IMR-90 (cell line): ENCODE data around the gene TAS2R16. TPM values are rescaled to one million over a fixed set of nuclear protein-coding genes. Genes with fewer than 3 reads are reported as not detected.

ENCODE experiments used
- ATAC-seq: fragments of 200-7000 bp; cut with Tn5 transposase; 2 replicates; pipeline ENCODE4 v1.9.1; 2020; ENCODE audit warnings: low read depth, mild to moderate bottlenecking, moderate library complexity
- BruUV-seq: library from RNA; stranded (reverse); fragments of 400-500 nt; replicated peaks from 2 replicates; lab custom pipeline; 2021; lab: Mats Ljungman, UMichigan
- CTCF ChIA-PET: fragments of 300-600 bp; formaldehyde crosslinking; extraction: SDS; loops from one replicate; lab custom pipeline; 2021; ENCODE audit warnings: antibody characterized with exemption; lab: Yijun Ruan, JAX
- POLR2A ChIA-PET: fragments of 300-600 bp; sonication (Branson Sonifier 250); formaldehyde crosslinking; loops from one replicate; lab custom pipeline; 2022; ENCODE audit warnings: antibody characterized with exemption; ENCODE audit not compliant: unreplicated experiment; lab: Charles Lee
- DNase-seq: peaks from one replicate; pipeline ENCODE4 v3.0.0; 2013
- H2AFZ ChIP-seq: replicated peaks from 2 replicates; pipeline ENCODE3; 2013; ENCODE audit warnings: low read length, mild to moderate bottlenecking; ENCODE audit not compliant: poor library complexity
- H2AK5ac ChIP-seq: 2 replicates; pipeline ENCODE4 v1.6.1; 2013; ENCODE audit warnings: low read depth, low read length, inconsistent platforms
- H2AK9ac ChIP-seq: replicated peaks from 2 replicates; pipeline ENCODE3; 2013; ENCODE audit warnings: mild to moderate bottlenecking, low read depth, low read length, moderate library complexity; ENCODE audit not compliant: poor library complexity
- H2BK120ac ChIP-seq: 2 replicates; pipeline ENCODE4 v1.6.1; 2013; ENCODE audit warnings: low read depth, low read length, inconsistent platforms
- H2BK15ac ChIP-seq: 3 replicates; pipeline ENCODE4 v1.6.1; 2013; ENCODE audit warnings: low read depth, low read length, inconsistent platforms
- H2BK20ac ChIP-seq: 2 replicates; pipeline ENCODE4 v1.6.1; 2013; ENCODE audit warnings: low read depth, mild to moderate bottlenecking, inconsistent platforms, low read length, moderate library complexity
- H2BK5ac ChIP-seq: 2 replicates; pipeline ENCODE4 v1.6.1; 2013; ENCODE audit warnings: mild to moderate bottlenecking, low read depth, low read length, inconsistent platforms; ENCODE audit not compliant: poor library complexity, severe bottlenecking
- H3K14ac ChIP-seq: replicated peaks from 2 replicates; pipeline ENCODE4 v1.6.1; 2013; ENCODE audit warnings: low read depth, low read length, inconsistent platforms
- H3K18ac ChIP-seq: 2 replicates; pipeline ENCODE4 v1.6.1; 2013; ENCODE audit warnings: low read depth, low read length, control low read depth
- H3K23ac ChIP-seq: 2 replicates; pipeline ENCODE4 v1.6.1; 2013; ENCODE audit warnings: low read depth, low read length, inconsistent platforms
- H3K27ac ChIP-seq: 2 replicates; pipeline ENCODE4 v1.5.1; 2013; ENCODE audit warnings: mild to moderate bottlenecking, control low read depth, low read length; ENCODE audit not compliant: insufficient read depth
- H3K27me3 ChIP-seq: 2 replicates; pipeline ENCODE4 v1.6.1; 2013; ENCODE audit warnings: low read length; ENCODE audit not compliant: control insufficient read depth, insufficient read depth
- H3K36me3 ChIP-seq: 2 replicates; pipeline ENCODE4 v1.6.1; 2013; ENCODE audit warnings: low read length, mixed read lengths; ENCODE audit not compliant: control insufficient read depth, insufficient read depth
- H3K4ac ChIP-seq: 2 replicates; pipeline ENCODE4 v1.6.1; 2013; ENCODE audit warnings: low read depth, low read length, inconsistent platforms
- H3K4me1 ChIP-seq: 2 replicates; pipeline ENCODE4 v1.6.1; 2013; ENCODE audit warnings: low read length, mixed read lengths; ENCODE audit not compliant: control insufficient read depth, insufficient read depth
- H3K4me2 ChIP-seq: 2 replicates; pipeline ENCODE4 v1.6.1; 2013; ENCODE audit warnings: low read depth, mild to moderate bottlenecking, control low read depth, low read length, moderate library complexity
- H3K4me3 ChIP-seq: 2 replicates; pipeline ENCODE4 v1.5.1; 2013; ENCODE audit warnings: low read depth, mild to moderate bottlenecking, control low read depth, low read length, moderate library complexity; ENCODE audit not compliant: insufficient read depth
- H3K56ac ChIP-seq: 2 replicates; pipeline ENCODE4 v1.6.1; 2013; ENCODE audit warnings: low read length, inconsistent platforms; ENCODE audit not compliant: insufficient read depth; ENCODE audit errors: extremely low read depth
- H3K79me1 ChIP-seq, 2 experiments: 2 replicates each; pipeline ENCODE4 v1.6.1; 2013; ENCODE audit warnings: low read length in 2 of 2, inconsistent platforms in 1 of 2, low read depth in 1 of 2
- H3K9ac ChIP-seq: 2 replicates; pipeline ENCODE4 v1.6.1; 2013; ENCODE audit warnings: low read depth, low read length, control low read depth
- H3K9me1 ChIP-seq: 2 replicates; pipeline ENCODE4 v1.6.1; 2013; ENCODE audit warnings: low read length, inconsistent platforms; ENCODE audit not compliant: insufficient read depth
- H3K9me3 ChIP-seq: 2 replicates; pipeline ENCODE4 v1.6.1; 2013; ENCODE audit warnings: low read length; ENCODE audit not compliant: control insufficient read depth, insufficient read depth
- H4K20me1 ChIP-seq: 2 replicates; pipeline ENCODE4 v1.6.1; 2013; ENCODE audit warnings: low read length, inconsistent platforms; ENCODE audit not compliant: insufficient read depth
- H4K5ac ChIP-seq: 2 replicates; pipeline ENCODE4 v1.6.1; 2013; ENCODE audit warnings: mild to moderate bottlenecking, low read depth, low read length, control low read depth
- H4K8ac ChIP-seq, 2 experiments: 2 replicates each; pipeline ENCODE4 v1.6.1; 2013; ENCODE audit warnings: low read depth in 2 of 2, low read length in 2 of 2, control low read depth in 1 of 2, inconsistent platforms in 1 of 2
- H4K91ac ChIP-seq: 2 replicates; pipeline ENCODE4 v1.6.1; 2013; ENCODE audit warnings: low read depth, low read length, inconsistent platforms; ENCODE audit not compliant: insufficient read depth
- BHLHE40 ChIP-seq: fragments of 150-350 bp; IDR thresholded peaks from 2 replicates; pipeline ENCODE4 v1.6.1; 2016; ENCODE audit warnings: mild to moderate bottlenecking, low read depth, low read length
- CHD1 ChIP-seq: IDR thresholded peaks from 2 replicates; pipeline ENCODE4 v1.6.1; 2012; ENCODE audit warnings: low read depth, low read length, improper control_type of control experiment
- MAFK ChIP-seq: IDR thresholded peaks from 2 replicates; pipeline ENCODE4 v1.6.1; 2012; ENCODE audit warnings: low read depth, low read length, improper control_type of control experiment
- MAZ ChIP-seq: IDR thresholded peaks from 2 replicates; pipeline ENCODE4 v1.6.1; 2012; ENCODE audit warnings: low read depth, mild to moderate bottlenecking, low read length, improper control_type of control experiment, moderate library complexity, borderline replicate concordance
- NFE2L2 ChIP-seq: fragments of 150-350 bp; IDR thresholded peaks from 2 replicates; pipeline ENCODE4 v1.6.1; 2016; ENCODE audit warnings: low read depth, mild to moderate bottlenecking, low read length
- POLR2A ChIP-seq: IDR thresholded peaks from 2 replicates; pipeline ENCODE4 v1.6.1; 2012; ENCODE audit warnings: mild to moderate bottlenecking, low read depth, low read length
- RAD21 ChIP-seq: IDR thresholded peaks from 2 replicates; pipeline ENCODE4 v1.6.1; 2012; ENCODE audit warnings: low read length, improper control_type of control experiment
- RCOR1 ChIP-seq: IDR thresholded peaks from 2 replicates; pipeline ENCODE4 v1.6.1; 2012; ENCODE audit warnings: mild to moderate bottlenecking, low read length, improper control_type of control experiment; ENCODE audit not compliant: insufficient replicate concordance
- RFX5 ChIP-seq: IDR thresholded peaks from 2 replicates; pipeline ENCODE4 v1.8.0; 2012; ENCODE audit warnings: low read depth, mild to moderate bottlenecking, low read length, moderate library complexity
- SMC3 ChIP-seq: fragments of 150-350 bp; IDR thresholded peaks from 2 replicates; pipeline ENCODE4 v1.6.1; 2016; ENCODE audit warnings: low read depth, mild to moderate bottlenecking, antibody characterized with exemption, low read length, moderate library complexity
- USF2 ChIP-seq: fragments of 150-350 bp; IDR thresholded peaks from 2 replicates; pipeline ENCODE4 v1.6.1; 2017; ENCODE audit warnings: mild to moderate bottlenecking, antibody characterized with exemption, low read length, low read depth
- WGBS, 2 experiments: methylation state at CpG; one replicate each; pipeline versions ENCODE4 v1.1.5 to v1.1.7; 2013; ENCODE audit warnings: missing lambda C conversion rate in 2 of 2; ENCODE audit not compliant: insufficient read length in 1 of 2; ENCODE audit errors: extremely low coverage in 2 of 2; 5-methylcytosine and 5-hydroxymethylcytosine counted together
- dilution Hi-C: fragments of 300-500 bp; cut with HindIII; formaldehyde crosslinking; loops from one replicate; pipeline ENCODE4 v1.14.3; 2018; ENCODE audit warnings: low sequenced_read_pairs; ENCODE audit not compliant: unreplicated experiment
- in situ Hi-C: fragments of 300-500 bp; cut with MboI; formaldehyde crosslinking; loops from 3 replicates; pipeline ENCODE4 v1.14.3; 2019; ENCODE audit warnings: low sequenced_read_pairs, inconsistent platforms, mixed read lengths
- intact Hi-C: fragments of 100-400 bp; cut with micrococcal nuclease; formaldehyde crosslinking; loops from 2 replicates; pipeline ENCODE4 v1.10.0; 2022
- polyA plus RNA-seq, 3 experiments: library from polyadenylated mRNA; depleted of rRNA; stranded (reverse); fragments of >200 nt; gene quantifications; 2 replicates each; pipeline ENCODE4 v1.2.3, GENCODE V29; 2012; ENCODE audit warnings: low replicate concordance in 1 of 3
- total RNA-seq: library from RNA; depleted of rRNA; stranded (reverse); fragments of >200 nt; gene quantifications from 2 replicates; pipeline ENCODE4 v1.2.3, GENCODE V29; 2012
- TF ChIP-seq, protein P1 (sequence below): fragments of 150-350 bp; IDR thresholded peaks from 2 replicates; pipeline ENCODE4 v1.6.1; 2016; ENCODE audit warnings: low read depth, mild to moderate bottlenecking, low read length, moderate library complexity, borderline replicate concordance

TAS2R16 gene
- total and polyA plus RNA-seq, 2 of the 4 experiments (the other 2 are of a cell fraction): not detected

- no peaks in the 10 kb centered on the region for H3K4me1 ChIP-seq
- H3K9ac ChIP-seq: no peak overlapping the region
- H3K9me1 ChIP-seq: no peaks in the 10 kb centered on the region
- dilution Hi-C loops: no loop called here
- H3K79me1 ChIP-seq: no peaks in the 10 kb centered on the region
- WGBS, 2 experiments: 33% methylated on average over 1 of the region's 3 CpGs; no CpG with 5 or more reads in 1 of the 2 experiments
- no peaks in the 10 kb centered on the region for H4K20me1 ChIP-seq
- H3K4ac ChIP-seq: no peak overlapping the region
- intact Hi-C loops: no loop called here
- no peak overlapping the region for H3K18ac ChIP-seq
- no peak overlapping the region for H2BK120ac ChIP-seq
- H3K4me3 ChIP-seq: no peak overlapping the region
- no peak overlapping the region for H2BK5ac ChIP-seq
- no peak overlapping the region for H3K14ac ChIP-seq
- H3K27ac ChIP-seq: no peak overlapping the region
- H3K4me2 ChIP-seq: no peak overlapping the region
- H4K5ac ChIP-seq: no peak overlapping the region
- in situ Hi-C loops: no loop called here
- no peak overlapping the region for H2BK15ac ChIP-seq
- no peak for TF ChIP-seq USF2
- TF ChIP-seq MAFK: no peak
- TF ChIP-seq RCOR1: no peak
- TF ChIP-seq POLR2A: no peak
- TF ChIP-seq, protein P1, sequence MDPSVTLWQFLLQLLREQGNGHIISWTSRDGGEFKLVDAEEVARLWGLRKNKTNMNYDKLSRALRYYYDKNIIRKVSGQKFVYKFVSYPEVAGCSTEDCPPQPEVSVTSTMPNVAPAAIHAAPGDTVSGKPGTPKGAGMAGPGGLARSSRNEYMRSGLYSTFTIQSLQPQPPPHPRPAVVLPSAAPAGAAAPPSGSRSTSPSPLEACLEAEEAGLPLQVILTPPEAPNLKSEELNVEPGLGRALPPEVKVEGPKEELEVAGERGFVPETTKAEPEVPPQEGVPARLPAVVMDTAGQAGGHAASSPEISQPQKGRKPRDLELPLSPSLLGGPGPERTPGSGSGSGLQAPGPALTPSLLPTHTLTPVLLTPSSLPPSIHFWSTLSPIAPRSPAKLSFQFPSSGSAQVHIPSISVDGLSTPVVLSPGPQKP: no peak
- TF ChIP-seq CHD1: no peak
- no peak for TF ChIP-seq MAZ
- TF ChIP-seq BHLHE40: no peak
- TF ChIP-seq SMC3: no peak
- TF ChIP-seq NFE2L2: no peak
- TF ChIP-seq RFX5: no peak
- TF ChIP-seq RAD21: no peak
- no peak overlapping the region for H2AFZ ChIP-seq
- H2AK5ac ChIP-seq: no peak overlapping the region
- H3K9me3 ChIP-seq: peaks cover 5% of the 10 kb centered on the region
- H3K23ac ChIP-seq: no peak overlapping the region
- DNase-seq: no peak
- no peak overlapping the region for H2AK9ac ChIP-seq
- H2BK20ac ChIP-seq: no peak overlapping the region
- ChIA-PET CTCF (no interaction called here), POLR2A (no interaction called here)
- no peaks in the 10 kb centered on the region for H3K36me3 ChIP-seq
- no peak for ATAC-seq
- H4K8ac ChIP-seq: no peak overlapping the region
- no peak overlapping the region for H4K91ac ChIP-seq
- no TSS peak for BruUV-seq
- H3K27me3 ChIP-seq: no peaks in the 10 kb centered on the region
- no peak overlapping the region for H3K56ac ChIP-seq
Measured at GRCh38 chr7:123024989-123025758, 29.7 kb upstream of the TAS2R16 start.
